HepG2 (cell line): Measurements from ENCODE around the gene GYG1. TPM values are rescaled to one million over a fixed set of nuclear protein-coding genes. Genes with fewer than 3 reads are reported as not detected.

Experiments used
- ATAD3A ChIP-seq: sonication (generic); formaldehyde crosslinking; IDR thresholded peaks from 2 replicates; pipeline ENCODE4 v1.4.0; 2020; ENCODE audit warnings: missing genetic modification reagents
- GABPB1 ChIP-seq: IDR thresholded peaks from 2 replicates; pipeline ENCODE4 v1.6.1; 2016; ENCODE audit warnings: mild to moderate bottlenecking, missing genetic modification reagents, moderate library complexity, missing compliant biosample characterization
- GATAD2A ChIP-seq: IDR thresholded peaks from 2 replicates; pipeline ENCODE4 v1.6.1; 2016
- MYC ChIP-seq: sonication (generic); formaldehyde crosslinking; IDR thresholded peaks from 2 replicates; pipeline ENCODE4 v1.9.0; 2021; ENCODE audit warnings: missing genetic modification reagents, borderline replicate concordance
- NFATC3 ChIP-seq: sonication (generic); formaldehyde crosslinking; IDR thresholded peaks from 2 replicates; pipeline ENCODE4 v1.5.1; 2020; ENCODE audit warnings: mild to moderate bottlenecking, missing genetic modification reagents
- SATB2 ChIP-seq: sonication (generic); formaldehyde crosslinking; IDR thresholded peaks from 2 replicates; pipeline ENCODE4 v1.5.0; 2020; ENCODE audit warnings: missing genetic modification reagents
- SMC3 ChIP-seq: IDR thresholded peaks from 2 replicates; pipeline ENCODE4 v1.6.1; 2011; ENCODE audit warnings: low read length, improper control_type of control experiment
- SMYD3 ChIP-seq: sonication (generic); formaldehyde crosslinking; IDR thresholded peaks from 2 replicates; pipeline ENCODE4 v1.8.1; 2023; ENCODE audit warnings: mild to moderate bottlenecking, missing genetic modification reagents
- SOX13 ChIP-seq, 3 experiments: fragments of 450-650 bp in 1 of 3; sonication (generic) in 1 of 3; formaldehyde crosslinking in 1 of 3; IDR thresholded peaks in 2 of 3; conservative IDR thresholded peaks in 1 of 3; 2 replicates each; pipeline versions ENCODE4 v1.5.0 to v1.6.1; 2016 to 2020; ENCODE audit warnings: antibody characterized with exemption in 1 of 3, mild to moderate bottlenecking in 1 of 3, missing compliant biosample characterization in 1 of 3, missing genetic modification reagents in 1 of 3, moderate library complexity in 1 of 3
- ZBTB20 ChIP-seq: sonication (generic); formaldehyde crosslinking; IDR thresholded peaks from 2 replicates; pipeline ENCODE4 v1.8.1; 2023; ENCODE audit warnings: missing genetic modification reagents, low read depth, mild to moderate bottlenecking, borderline replicate concordance
- ZFP62 ChIP-seq: sonication (generic); formaldehyde crosslinking; IDR thresholded peaks from 2 replicates; pipeline ENCODE4 v1.4.0; 2020; ENCODE audit warnings: missing genetic modification reagents
- ZHX2 ChIP-seq, 2 experiments: sonication (generic) in 1 of 2; formaldehyde crosslinking in 1 of 2; IDR thresholded peaks; 2 replicates each; pipeline versions ENCODE4 v1.6.1 to v1.9.0; 2014 to 2022; ENCODE audit warnings: antibody characterized with exemption in 1 of 2, borderline replicate concordance in 1 of 2, inconsistent platforms in 1 of 2, low read depth in 1 of 2, missing genetic modification reagents in 1 of 2
- ZNF333 ChIP-seq: sonication (generic); formaldehyde crosslinking; IDR thresholded peaks from 2 replicates; pipeline ENCODE4 v1.4.0; 2020; ENCODE audit warnings: mild to moderate bottlenecking, missing genetic modification reagents, borderline replicate concordance
- polyA plus RNA-seq, 8 experiments: library from polyadenylated mRNA; depleted of rRNA in 3 of 8; stranded (reverse) in 7 of 8; unstranded in 1 of 8; fragments of >200 nt; fragmentation: Illumina TruSeq in 4 of 8; extraction: Trizol in 4 of 8; gene quantifications; 2 replicates each; pipeline versions ENCODE4 v1.2.1 to v1.2.3, GENCODE V29; 2011 to 2016; ENCODE audit warnings: low read depth in 4 of 8, missing spikeins in 1 of 8, mixed read lengths in 1 of 8; ENCODE audit not compliant: insufficient read depth in 1 of 8
- total RNA-seq, 5 experiments: library from RNA; depleted of rRNA; stranded (reverse); fragments of >200 nt; fragmentation: Illumina TruSeq; extraction: Trizol; gene quantifications; 2 replicates each; pipeline ENCODE4 v1.2.3, GENCODE V29; 2016; ENCODE audit warnings: low read depth in 1 of 5
- TF ChIP-seq, protein P1 (sequence below): sonication (generic); formaldehyde crosslinking; IDR thresholded peaks from 2 replicates; pipeline ENCODE4 v1.5.1; 2020; ENCODE audit warnings: missing genetic modification reagents, mild to moderate bottlenecking, borderline replicate concordance
- TF ChIP-seq, protein P2 (sequence below): sonication (generic); formaldehyde crosslinking; IDR thresholded peaks from 2 replicates; pipeline ENCODE4 v1.5.0; 2020; ENCODE audit warnings: mild to moderate bottlenecking, missing genetic modification reagents
- TF ChIP-seq, protein P3 (sequence below): sonication (generic); formaldehyde crosslinking; IDR thresholded peaks from 2 replicates; pipeline ENCODE4 v1.4.0; 2020; ENCODE audit warnings: missing genetic modification reagents

GYG1 gene
- total and polyA plus RNA-seq, 2 of the 13 experiments (the other 11 are each of a cell fraction or from before 2014, with no cell fraction given), result 15.7 to 28.1 TPM

GRCh38 chr3:148957586-148957985 is 33.8 kb upstream of the GYG1 start (continued):
- TF ChIP-seq, protein P1, sequence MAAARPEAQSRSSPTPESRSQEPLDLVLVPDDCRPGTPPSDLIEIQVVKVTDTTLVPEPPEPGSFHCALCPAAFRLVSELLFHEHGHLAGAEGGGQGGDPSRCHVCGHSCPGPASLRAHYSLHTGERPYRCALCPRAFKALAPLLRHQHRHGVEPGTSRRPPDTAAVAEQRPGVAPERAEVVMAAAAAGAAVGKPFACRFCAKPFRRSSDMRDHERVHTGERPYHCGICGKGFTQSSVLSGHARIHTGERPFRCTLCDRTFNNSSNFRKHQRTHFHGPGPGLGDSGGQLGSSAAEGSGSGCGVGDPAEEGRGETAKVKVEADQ (CRISPR knock-in tag), result no peak
- TF ChIP-seq ATAD3A (CRISPR knock-in tag) (no peak), SMYD3 (no peak), GATAD2A (peak; percentile 41; the same call in 1 of the 2 replicates), MYC (CRISPR knock-in tag) (peak; percentile 47; the same call in 1 of the 2 replicates), SATB2 (no peak), ZNF333 (CRISPR knock-in tag) (no peak), NFATC3 (no peak), GABPB1 (CRISPR knock-in tag) (no peak; the same call in 1 of the 2 replicates), ZBTB20 (CRISPR knock-in tag) (no peak), ZHX2 (IDR thresholded peaks at IDR 0.05; ENCODE audit: low read depth) (no peak), ZHX2 (CRISPR knock-in tag; IDR thresholded peaks at IDR 0.05; ENCODE audit: borderline replicate concordance) (no peak), SOX13 (IDR thresholded peaks at IDR 0.05) (no peak), SOX13 (CRISPR knock-in tag; conservative IDR thresholded peaks at IDR 0.05 in 1 of 2, IDR thresholded peaks at IDR 0.05 in 1 of 2) (peak in 1 of 2 experiments; percentile 39; a peak in 1 of 4 replicates), SMC3 (peak; percentile 46; the same call in 1 of the 2 replicates), ZFP62 (CRISPR knock-in tag) (no peak)
- TF ChIP-seq, protein P2, sequence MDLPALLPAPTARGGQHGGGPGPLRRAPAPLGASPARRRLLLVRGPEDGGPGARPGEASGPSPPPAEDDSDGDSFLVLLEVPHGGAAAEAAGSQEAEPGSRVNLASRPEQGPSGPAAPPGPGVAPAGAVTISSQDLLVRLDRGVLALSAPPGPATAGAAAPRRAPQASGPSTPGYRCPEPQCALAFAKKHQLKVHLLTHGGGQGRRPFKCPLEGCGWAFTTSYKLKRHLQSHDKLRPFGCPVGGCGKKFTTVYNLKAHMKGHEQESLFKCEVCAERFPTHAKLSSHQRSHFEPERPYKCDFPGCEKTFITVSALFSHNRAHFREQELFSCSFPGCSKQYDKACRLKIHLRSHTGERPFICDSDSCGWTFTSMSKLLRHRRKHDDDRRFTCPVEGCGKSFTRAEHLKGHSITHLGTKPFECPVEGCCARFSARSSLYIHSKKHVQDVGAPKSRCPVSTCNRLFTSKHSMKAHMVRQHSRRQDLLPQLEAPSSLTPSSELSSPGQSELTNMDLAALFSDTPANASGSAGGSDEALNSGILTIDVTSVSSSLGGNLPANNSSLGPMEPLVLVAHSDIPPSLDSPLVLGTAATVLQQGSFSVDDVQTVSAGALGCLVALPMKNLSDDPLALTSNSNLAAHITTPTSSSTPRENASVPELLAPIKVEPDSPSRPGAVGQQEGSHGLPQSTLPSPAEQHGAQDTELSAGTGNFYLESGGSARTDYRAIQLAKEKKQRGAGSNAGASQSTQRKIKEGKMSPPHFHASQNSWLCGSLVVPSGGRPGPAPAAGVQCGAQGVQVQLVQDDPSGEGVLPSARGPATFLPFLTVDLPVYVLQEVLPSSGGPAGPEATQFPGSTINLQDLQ (CRISPR knock-in tag), result no peak
- TF ChIP-seq, protein P3, sequence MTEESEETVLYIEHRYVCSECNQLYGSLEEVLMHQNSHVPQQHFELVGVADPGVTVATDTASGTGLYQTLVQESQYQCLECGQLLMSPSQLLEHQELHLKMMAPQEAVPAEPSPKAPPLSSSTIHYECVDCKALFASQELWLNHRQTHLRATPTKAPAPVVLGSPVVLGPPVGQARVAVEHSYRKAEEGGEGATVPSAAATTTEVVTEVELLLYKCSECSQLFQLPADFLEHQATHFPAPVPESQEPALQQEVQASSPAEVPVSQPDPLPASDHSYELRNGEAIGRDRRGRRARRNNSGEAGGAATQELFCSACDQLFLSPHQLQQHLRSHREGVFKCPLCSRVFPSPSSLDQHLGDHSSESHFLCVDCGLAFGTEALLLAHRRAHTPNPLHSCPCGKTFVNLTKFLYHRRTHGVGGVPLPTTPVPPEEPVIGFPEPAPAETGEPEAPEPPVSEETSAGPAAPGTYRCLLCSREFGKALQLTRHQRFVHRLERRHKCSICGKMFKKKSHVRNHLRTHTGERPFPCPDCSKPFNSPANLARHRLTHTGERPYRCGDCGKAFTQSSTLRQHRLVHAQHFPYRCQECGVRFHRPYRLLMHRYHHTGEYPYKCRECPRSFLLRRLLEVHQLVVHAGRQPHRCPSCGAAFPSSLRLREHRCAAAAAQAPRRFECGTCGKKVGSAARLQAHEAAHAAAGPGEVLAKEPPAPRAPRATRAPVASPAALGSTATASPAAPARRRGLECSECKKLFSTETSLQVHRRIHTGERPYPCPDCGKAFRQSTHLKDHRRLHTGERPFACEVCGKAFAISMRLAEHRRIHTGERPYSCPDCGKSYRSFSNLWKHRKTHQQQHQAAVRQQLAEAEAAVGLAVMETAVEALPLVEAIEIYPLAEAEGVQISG (CRISPR knock-in tag), result peak; percentile 40; the same call in 1 of the 2 replicates
